Measurements from ENCODE around the gene HAUS5.

Gene HAUS5

DNA sequence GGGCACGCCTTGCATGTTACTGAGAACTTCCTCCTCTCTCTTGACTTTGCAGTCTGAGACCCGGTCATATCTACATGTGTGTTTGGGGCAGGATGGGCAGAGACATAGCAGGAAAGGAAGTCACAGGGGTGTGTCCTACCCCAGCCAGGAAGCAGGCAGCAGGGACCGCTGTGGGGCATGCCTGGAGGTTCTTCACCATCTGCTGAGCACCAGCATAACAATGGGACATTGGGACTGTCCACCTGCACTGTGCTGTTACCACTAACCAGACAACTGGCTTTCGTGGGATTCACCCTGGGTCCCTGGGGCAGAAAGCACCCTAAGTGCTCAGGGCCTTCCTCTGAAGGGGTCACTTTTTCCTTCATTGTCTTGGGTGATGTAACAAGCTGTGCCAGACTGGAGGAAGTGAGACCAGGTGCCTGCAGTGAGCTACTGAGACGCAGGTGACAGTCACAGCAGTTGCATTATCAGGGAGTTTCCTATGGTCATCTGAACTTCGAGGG, 2.6 kb upstream of the HAUS5 start:
- TF ChIP-seq, protein P1, sequence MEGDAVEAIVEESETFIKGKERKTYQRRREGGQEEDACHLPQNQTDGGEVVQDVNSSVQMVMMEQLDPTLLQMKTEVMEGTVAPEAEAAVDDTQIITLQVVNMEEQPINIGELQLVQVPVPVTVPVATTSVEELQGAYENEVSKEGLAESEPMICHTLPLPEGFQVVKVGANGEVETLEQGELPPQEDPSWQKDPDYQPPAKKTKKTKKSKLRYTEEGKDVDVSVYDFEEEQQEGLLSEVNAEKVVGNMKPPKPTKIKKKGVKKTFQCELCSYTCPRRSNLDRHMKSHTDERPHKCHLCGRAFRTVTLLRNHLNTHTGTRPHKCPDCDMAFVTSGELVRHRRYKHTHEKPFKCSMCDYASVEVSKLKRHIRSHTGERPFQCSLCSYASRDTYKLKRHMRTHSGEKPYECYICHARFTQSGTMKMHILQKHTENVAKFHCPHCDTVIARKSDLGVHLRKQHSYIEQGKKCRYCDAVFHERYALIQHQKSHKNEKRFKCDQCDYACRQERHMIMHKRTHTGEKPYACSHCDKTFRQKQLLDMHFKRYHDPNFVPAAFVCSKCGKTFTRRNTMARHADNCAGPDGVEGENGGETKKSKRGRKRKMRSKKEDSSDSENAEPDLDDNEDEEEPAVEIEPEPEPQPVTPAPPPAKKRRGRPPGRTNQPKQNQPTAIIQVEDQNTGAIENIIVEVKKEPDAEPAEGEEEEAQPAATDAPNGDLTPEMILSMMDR (IDR thresholded peaks at IDR 0.05; ENCODE audit: low read depth, low read length): no peak

DNA sequence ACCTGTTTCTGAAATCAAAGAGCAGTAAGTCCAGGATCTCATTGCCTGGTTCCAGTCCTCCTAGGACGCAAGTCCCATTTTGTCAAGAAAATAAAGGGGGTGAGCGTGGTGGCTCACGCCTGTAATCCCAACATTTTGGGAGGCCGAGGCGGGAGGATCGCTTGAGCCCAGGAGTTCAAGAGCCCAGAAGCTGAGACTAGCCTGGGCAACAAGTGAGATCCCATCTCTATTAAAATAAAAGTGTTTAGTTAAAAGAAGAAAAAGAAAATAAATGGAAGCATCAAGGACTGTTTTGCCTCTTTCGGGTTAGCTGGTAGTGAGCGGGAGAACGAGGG, 344 bp upstream of the HAUS5 start:
- TF ChIP-seq, protein P1 (IDR thresholded peaks at IDR 0.05; ENCODE audit: low read depth, low read length): no peak
- H3K4me3 ChIP-seq (ENCODE audit: low read depth, low read length): peak overlapping the region; percentile 63

More for the DNA sequence above, 2.6 kb upstream of the HAUS5 start:
- no peak overlapping the region for H3K4me3 ChIP-seq (ENCODE audit: low read depth, low read length)

DNA sequence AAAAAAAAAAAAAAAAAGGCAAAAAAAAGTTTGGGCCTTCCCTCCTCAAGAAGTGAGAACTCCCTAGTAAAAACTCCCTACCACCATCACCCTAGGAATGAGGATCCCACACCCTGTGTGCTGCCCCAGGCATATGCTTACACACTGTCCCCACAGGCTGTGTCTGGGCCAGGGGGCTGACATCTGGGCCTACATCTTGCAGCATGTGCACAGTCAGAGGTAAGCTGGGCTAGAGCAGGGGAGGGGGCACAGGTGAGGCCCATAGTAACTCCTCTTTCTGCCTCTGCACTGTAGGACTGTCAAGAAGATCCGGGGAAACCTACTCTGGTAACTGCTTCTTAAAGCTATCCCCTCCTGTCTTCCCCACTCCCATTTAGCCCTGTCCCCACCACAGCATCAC, 1.0 kb downstream of the HAUS5 start:
- TF ChIP-seq, protein P1 (IDR thresholded peaks at IDR 0.05; ENCODE audit: low read depth, low read length): no peak
- H3K4me3 ChIP-seq (ENCODE audit: low read depth, low read length): no peak overlapping the region; the same call in 1 of the 2 replicates

DNA sequence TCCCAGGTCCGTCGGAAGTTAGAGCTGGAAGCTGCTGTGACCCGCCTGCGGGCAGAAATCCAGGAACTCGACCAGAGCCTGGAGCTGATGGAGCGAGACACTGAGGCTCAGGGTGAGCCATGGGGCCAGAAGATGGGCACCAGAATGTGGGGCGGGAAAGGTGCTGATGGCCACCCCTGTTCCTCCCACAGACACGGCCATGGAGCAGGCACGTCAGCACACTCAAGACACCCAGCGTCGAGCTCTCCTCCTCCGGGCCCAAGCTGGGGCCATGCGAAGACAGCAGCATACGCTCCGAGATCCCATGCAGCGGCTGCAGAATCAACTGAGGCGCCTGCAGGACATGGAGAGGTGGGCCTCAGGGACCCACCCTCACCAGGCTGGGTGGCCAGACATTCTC, 2.5 kb downstream of the HAUS5 start:
- TF ChIP-seq, protein P1 (IDR thresholded peaks at IDR 0.05; ENCODE audit: low read depth, low read length): no peak
- H3K4me3 ChIP-seq (ENCODE audit: low read depth, low read length): no peak overlapping the region

DNA sequence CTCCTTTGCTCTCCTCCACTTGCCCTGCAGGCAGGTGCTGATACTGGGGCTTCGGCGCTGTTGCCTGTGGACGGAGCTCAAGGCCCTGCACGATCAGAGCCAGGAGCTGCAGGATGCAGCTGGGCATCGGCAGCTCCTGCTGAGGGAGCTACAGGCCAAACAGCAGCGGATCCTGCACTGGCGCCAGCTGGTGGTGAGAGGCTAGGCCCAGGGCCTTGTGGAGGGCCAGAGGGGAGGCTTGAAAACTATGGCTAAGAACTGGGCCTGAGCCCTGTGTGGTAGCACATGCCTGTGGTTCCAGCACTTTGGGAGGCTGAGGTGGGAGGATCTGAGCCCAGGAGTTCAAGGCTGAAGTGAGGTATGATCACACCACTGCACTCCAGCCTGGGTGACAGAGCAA, 6.3 kb downstream of the HAUS5 start:
- TF ChIP-seq, protein P1 (IDR thresholded peaks at IDR 0.05; ENCODE audit: low read depth, low read length): no peak
- no peak overlapping the region for H3K4me3 ChIP-seq (ENCODE audit: low read depth, low read length)

DNA sequence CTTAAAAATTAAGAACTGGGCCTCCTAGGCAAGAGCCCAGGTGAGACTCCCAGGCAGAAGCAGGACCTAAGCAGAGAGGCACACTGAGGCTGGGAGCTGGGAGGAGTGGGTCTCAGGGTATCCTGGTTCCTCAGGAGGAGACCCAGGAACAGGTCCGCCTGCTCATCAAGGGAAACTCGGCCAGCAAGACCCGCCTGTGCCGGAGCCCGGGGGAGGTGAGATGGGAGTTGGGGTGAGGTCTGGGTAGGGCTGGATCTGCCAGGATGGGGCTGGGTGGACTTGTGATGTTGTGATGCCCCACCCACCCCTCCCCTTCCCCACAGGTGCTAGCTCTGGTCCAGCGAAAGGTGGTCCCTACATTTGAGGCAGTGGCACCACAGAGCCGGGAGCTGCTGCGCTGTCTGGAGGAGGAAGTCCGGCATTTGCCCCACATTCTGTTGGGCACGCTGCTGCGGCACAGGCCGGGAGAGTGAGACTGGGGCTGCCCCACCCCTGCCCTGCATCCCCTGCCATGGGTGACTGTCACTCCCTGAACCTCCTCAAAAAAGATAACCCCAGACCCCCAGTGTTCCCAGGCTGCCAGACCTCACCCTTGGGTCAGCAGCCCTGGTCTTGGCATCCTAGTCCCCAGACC, 6.9 kb downstream of the HAUS5 start:
- H3K4me3 ChIP-seq (ENCODE audit: low read depth, low read length): no peak overlapping the region
- TF ChIP-seq, protein P1 (IDR thresholded peaks at IDR 0.05; ENCODE audit: low read depth, low read length): no peak

DNA sequence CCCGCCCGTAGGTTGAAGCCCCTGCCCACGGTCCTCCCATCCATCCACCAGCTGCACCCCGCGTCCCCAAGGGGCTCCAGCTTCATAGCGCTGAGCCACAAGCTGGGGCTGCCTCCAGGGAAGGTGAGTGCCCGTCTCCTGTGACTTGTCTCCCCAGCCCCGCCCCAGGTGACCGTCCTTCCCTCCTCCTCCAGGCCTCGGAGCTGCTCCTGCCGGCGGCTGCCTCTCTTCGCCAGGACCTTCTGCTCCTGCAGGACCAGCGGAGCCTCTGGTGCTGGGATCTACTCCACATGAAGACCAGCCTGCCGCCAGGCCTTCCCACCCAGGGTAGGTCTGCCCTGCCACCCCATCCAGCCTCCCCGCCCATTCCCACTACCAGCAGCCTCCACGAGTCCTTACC, 7.5 kb downstream of the HAUS5 start:
- no peak overlapping the region for H3K4me3 ChIP-seq (ENCODE audit: low read depth, low read length)
- TF ChIP-seq, protein P1 (IDR thresholded peaks at IDR 0.05; ENCODE audit: low read depth, low read length): no peak

Measured in WI38 (cell line).